D721Med (cell line): Measurements from ENCODE around the gene GTF3C1.

Source experiments
- DNase-seq: peaks from one replicate; pipeline ENCODE4 v3.0.0; 2011; ENCODE audit warnings: low spot score; ENCODE audit not compliant: insufficient read length
- FAIRE-seq: peaks from 2 replicates; lab custom pipeline; 2011; peaks lifted over from hg19 to GRCh38; lab: Jason Lieb, UNC
- TF ChIP-seq, protein P1 (sequence below): IDR thresholded peaks from 2 replicates; pipeline ENCODE4 v1.5.1; 2012; ENCODE audit warnings: mild to moderate bottlenecking, control low read depth; ENCODE audit not compliant: insufficient read depth; ENCODE audit errors: missing control alignments

Gene GTF3C1

DNA sequence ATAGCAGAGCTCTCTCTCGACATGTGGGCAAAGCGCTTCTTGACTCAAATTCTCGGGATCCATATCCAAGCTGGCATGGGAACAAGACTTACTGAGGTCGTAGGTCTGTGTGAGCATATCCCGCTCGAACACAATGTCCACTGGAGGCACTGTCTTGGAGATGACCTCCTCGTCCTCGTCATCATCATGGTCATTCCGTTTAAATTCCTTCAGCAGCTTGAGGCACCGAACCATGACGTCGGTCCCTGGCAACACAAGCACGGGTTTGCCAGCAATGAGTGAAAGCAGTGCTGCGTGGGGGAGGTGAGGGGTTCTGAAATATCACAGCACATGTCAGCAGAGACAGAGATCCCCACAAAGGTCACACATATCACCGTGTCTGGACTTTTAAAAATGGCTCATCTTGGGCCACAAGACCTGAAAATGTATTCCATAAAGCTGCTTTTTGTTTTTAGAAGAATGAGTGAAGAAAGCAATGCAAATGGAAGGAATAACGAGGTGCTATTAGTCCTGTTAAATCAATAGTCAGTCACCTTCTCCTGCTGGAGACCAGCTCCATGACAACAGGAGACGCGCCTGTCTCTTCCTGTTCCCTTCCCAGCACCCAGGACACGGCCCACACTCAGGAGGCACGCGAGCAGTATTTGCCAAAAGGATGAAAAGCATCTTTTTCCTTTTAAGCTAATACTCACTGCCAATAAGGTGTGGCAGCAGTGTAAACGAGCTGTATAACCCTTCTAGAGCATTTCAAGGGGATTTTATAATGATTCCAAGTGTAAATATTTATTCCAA lies 37.9 kb downstream of the GTF3C1 start:
- no peak for DNase-seq
- TF ChIP-seq, protein P1, sequence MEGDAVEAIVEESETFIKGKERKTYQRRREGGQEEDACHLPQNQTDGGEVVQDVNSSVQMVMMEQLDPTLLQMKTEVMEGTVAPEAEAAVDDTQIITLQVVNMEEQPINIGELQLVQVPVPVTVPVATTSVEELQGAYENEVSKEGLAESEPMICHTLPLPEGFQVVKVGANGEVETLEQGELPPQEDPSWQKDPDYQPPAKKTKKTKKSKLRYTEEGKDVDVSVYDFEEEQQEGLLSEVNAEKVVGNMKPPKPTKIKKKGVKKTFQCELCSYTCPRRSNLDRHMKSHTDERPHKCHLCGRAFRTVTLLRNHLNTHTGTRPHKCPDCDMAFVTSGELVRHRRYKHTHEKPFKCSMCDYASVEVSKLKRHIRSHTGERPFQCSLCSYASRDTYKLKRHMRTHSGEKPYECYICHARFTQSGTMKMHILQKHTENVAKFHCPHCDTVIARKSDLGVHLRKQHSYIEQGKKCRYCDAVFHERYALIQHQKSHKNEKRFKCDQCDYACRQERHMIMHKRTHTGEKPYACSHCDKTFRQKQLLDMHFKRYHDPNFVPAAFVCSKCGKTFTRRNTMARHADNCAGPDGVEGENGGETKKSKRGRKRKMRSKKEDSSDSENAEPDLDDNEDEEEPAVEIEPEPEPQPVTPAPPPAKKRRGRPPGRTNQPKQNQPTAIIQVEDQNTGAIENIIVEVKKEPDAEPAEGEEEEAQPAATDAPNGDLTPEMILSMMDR = no peak
- FAIRE-seq = no peak

DNA sequence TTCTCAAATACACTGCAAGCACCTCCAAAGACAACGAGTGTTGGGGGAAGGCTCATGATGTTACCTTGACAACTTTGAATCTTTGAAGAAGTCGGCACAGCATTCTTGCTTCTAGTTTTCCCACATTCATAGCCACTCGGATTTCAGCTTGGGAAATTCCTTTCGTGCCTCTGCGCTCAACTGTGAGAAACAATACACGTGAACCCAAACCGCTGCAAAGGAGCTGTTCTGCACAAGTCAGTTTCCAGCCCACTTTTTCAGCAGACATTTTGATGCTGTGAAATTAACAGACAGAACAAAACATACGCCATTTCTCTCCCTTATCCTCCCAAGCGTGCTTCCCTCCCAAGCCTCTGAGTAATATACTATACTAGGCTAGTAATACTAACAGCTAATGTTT lies 41.2 kb downstream of the GTF3C1 start:
- TF ChIP-seq, protein P1 = no peak
- FAIRE-seq = no peak

DNA sequence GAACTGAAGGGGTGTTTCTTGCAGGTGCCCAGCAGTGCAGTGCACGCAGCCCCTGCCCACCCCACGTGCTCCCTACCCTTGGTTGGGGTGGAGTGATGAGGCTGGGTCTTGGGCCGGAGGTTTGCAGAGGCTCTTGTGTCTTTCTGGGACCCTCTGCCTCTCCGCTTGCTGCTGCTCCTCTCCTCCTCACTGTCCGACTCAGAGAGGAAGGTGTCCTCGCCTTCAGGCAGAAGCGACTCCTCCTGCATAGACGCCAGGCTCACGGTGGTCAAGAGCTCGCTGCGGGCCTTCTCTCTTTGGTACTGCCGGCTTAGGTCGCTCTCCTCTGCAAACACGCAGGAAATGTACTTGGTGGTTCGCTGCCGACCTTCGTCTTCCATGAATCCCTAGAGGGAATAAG lies 42.9 kb downstream of the GTF3C1 start:
- FAIRE-seq = no peak
- TF ChIP-seq, protein P1 = no peak
- DNase-seq = no peak

More for the DNA sequence above, 41.2 kb downstream of the GTF3C1 start:
- DNase-seq = no peak

DNA sequence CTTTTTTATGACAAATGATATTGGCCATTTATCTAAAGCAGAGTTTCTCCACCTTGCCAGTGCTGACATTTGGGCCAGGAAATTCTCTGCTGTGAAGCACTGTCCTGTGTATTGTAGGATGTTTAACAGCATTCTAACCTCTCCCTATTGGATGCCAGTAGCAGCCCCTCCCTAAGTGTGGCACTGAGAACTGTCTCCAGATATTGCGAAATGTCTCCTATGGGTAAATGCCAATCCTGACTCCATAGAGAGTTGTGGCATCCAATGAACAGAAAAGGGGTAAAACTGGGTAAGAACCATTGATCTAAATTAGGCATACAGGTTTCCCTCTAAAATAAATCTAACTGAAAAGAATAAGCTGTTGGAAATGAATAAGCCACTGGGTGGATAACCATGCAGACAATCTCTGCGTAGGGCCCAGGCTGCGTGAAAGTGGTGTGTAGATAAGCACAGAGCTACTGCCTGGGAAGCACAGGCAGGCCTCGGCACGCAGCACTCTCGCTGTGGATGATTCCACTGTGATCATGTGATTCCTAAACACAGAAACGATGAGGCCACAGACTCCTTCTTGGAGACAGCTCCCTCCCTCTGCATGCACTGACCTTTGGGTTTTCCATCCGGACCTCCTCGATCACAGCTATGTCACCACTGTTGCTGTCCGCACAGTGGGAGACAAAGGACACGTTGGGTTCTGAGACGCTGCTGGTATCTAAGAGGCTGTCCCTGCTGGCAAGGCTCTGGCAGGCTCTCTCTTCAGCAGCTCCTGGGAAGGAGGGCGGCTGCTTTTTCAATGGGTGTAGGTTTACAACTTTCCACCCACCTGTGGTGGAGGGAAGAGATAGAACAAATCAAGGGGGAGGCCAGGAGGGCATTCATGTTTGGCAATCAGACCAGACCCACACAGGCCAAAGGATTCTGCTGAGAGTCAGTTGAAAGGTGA lies 44.1 kb downstream of the GTF3C1 start:
- DNase-seq (no peak), FAIRE-seq (no peak)
- TF ChIP-seq, protein P1 = no peak

DNA sequence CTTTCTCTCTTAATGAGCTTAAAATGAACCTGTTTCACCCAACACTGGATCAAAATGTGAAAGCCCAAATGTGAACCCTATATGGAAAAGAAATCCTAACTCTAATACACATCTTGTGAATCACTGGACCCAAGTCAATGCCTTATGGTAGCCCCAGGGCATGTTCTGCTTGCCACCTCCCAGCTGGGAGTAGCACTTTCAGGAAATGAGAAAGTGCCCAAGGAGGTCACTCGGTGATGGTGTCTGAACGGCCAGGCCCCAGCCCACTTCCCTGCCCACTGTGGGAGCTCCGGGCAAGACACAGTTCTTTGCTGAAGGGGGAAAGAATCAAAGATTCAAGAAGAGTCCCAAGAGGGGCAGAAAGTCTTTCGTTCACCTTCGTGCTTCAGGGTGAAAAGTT lies 46.1 kb downstream of the GTF3C1 start:
- no peak for FAIRE-seq
- DNase-seq = no peak
- TF ChIP-seq, protein P1 = no peak

DNA sequence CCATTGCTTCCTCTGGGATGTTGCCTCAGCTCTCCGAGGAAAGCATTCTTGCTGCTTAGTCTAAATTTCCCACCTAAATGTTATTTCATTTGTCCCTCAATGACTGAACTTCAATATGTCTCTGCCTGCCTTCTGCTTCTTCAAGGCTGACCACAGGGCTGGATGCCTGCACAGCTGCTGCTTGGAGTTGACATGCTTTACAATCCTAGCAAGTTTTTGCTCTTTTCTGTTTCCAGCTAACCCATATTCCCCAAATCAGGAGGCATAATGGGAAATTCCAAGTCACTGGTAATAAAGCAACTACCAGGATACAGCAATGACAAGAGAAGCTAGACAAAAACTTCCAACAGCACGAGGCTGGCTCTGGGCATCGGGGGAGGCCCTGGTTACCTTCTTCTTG lies 48.9 kb downstream of the GTF3C1 start:
- TF ChIP-seq, protein P1 = no peak
- FAIRE-seq = no peak
- DNase-seq = no peak
